IMR-90 (cell line): ENCODE data around the gene RPS2. TPM values are rescaled to one million over a fixed set of nuclear protein-coding genes. Genes with fewer than 3 reads are reported as not detected.

Experiments
- ATAC-seq: fragments of 200-7000 bp; cut with Tn5 transposase; 2 replicates; pipeline ENCODE4 v1.9.1; 2020; ENCODE audit warnings: low read depth, mild to moderate bottlenecking, moderate library complexity
- BruUV-seq: library from RNA; stranded (reverse); fragments of 400-500 nt; replicated peaks from 2 replicates; lab custom pipeline; 2021; lab: Mats Ljungman, UMichigan
- CTCF ChIA-PET: fragments of 300-600 bp; formaldehyde crosslinking; extraction: SDS; loops from one replicate; lab custom pipeline; 2021; ENCODE audit warnings: antibody characterized with exemption; lab: Yijun Ruan, JAX
- POLR2A ChIA-PET: fragments of 300-600 bp; sonication (Branson Sonifier 250); formaldehyde crosslinking; loops from one replicate; lab custom pipeline; 2022; ENCODE audit warnings: antibody characterized with exemption; ENCODE audit not compliant: unreplicated experiment; lab: Charles Lee
- DNase-seq: peaks from one replicate; pipeline ENCODE4 v3.0.0; 2013
- H2AFZ ChIP-seq: replicated peaks from 2 replicates; pipeline ENCODE3; 2013; ENCODE audit warnings: low read length, mild to moderate bottlenecking; ENCODE audit not compliant: poor library complexity
- H2AK5ac ChIP-seq: 2 replicates; pipeline ENCODE4 v1.6.1; 2013; ENCODE audit warnings: low read depth, low read length, inconsistent platforms
- H2AK9ac ChIP-seq: replicated peaks from 2 replicates; pipeline ENCODE3; 2013; ENCODE audit warnings: mild to moderate bottlenecking, low read depth, low read length, moderate library complexity; ENCODE audit not compliant: poor library complexity
- H2BK120ac ChIP-seq: 2 replicates; pipeline ENCODE4 v1.6.1; 2013; ENCODE audit warnings: low read depth, low read length, inconsistent platforms
- H2BK15ac ChIP-seq: 3 replicates; pipeline ENCODE4 v1.6.1; 2013; ENCODE audit warnings: low read depth, low read length, inconsistent platforms
- H2BK20ac ChIP-seq: 2 replicates; pipeline ENCODE4 v1.6.1; 2013; ENCODE audit warnings: low read depth, mild to moderate bottlenecking, inconsistent platforms, low read length, moderate library complexity
- H2BK5ac ChIP-seq: 2 replicates; pipeline ENCODE4 v1.6.1; 2013; ENCODE audit warnings: mild to moderate bottlenecking, low read depth, low read length, inconsistent platforms; ENCODE audit not compliant: poor library complexity, severe bottlenecking
- H3K14ac ChIP-seq: replicated peaks from 2 replicates; pipeline ENCODE4 v1.6.1; 2013; ENCODE audit warnings: low read depth, low read length, inconsistent platforms
- H3K18ac ChIP-seq: 2 replicates; pipeline ENCODE4 v1.6.1; 2013; ENCODE audit warnings: low read depth, low read length, control low read depth
- H3K23ac ChIP-seq: 2 replicates; pipeline ENCODE4 v1.6.1; 2013; ENCODE audit warnings: low read depth, low read length, inconsistent platforms
- H3K27ac ChIP-seq: 2 replicates; pipeline ENCODE4 v1.5.1; 2013; ENCODE audit warnings: mild to moderate bottlenecking, control low read depth, low read length; ENCODE audit not compliant: insufficient read depth
- H3K27me3 ChIP-seq: 2 replicates; pipeline ENCODE4 v1.6.1; 2013; ENCODE audit warnings: low read length; ENCODE audit not compliant: control insufficient read depth, insufficient read depth
- H3K36me3 ChIP-seq: 2 replicates; pipeline ENCODE4 v1.6.1; 2013; ENCODE audit warnings: low read length, mixed read lengths; ENCODE audit not compliant: control insufficient read depth, insufficient read depth
- H3K4ac ChIP-seq: 2 replicates; pipeline ENCODE4 v1.6.1; 2013; ENCODE audit warnings: low read depth, low read length, inconsistent platforms
- H3K4me1 ChIP-seq: 2 replicates; pipeline ENCODE4 v1.6.1; 2013; ENCODE audit warnings: low read length, mixed read lengths; ENCODE audit not compliant: control insufficient read depth, insufficient read depth
- H3K4me2 ChIP-seq: 2 replicates; pipeline ENCODE4 v1.6.1; 2013; ENCODE audit warnings: low read depth, mild to moderate bottlenecking, control low read depth, low read length, moderate library complexity
- H3K4me3 ChIP-seq: 2 replicates; pipeline ENCODE4 v1.5.1; 2013; ENCODE audit warnings: low read depth, mild to moderate bottlenecking, control low read depth, low read length, moderate library complexity; ENCODE audit not compliant: insufficient read depth
- H3K56ac ChIP-seq: 2 replicates; pipeline ENCODE4 v1.6.1; 2013; ENCODE audit warnings: low read length, inconsistent platforms; ENCODE audit not compliant: insufficient read depth; ENCODE audit errors: extremely low read depth
- H3K79me1 ChIP-seq, 2 experiments: 2 replicates each; pipeline ENCODE4 v1.6.1; 2013; ENCODE audit warnings: low read length in 2 of 2, inconsistent platforms in 1 of 2, low read depth in 1 of 2
- H3K9ac ChIP-seq: 2 replicates; pipeline ENCODE4 v1.6.1; 2013; ENCODE audit warnings: low read depth, low read length, control low read depth
- H3K9me1 ChIP-seq: 2 replicates; pipeline ENCODE4 v1.6.1; 2013; ENCODE audit warnings: low read length, inconsistent platforms; ENCODE audit not compliant: insufficient read depth
- H3K9me3 ChIP-seq: 2 replicates; pipeline ENCODE4 v1.6.1; 2013; ENCODE audit warnings: low read length; ENCODE audit not compliant: control insufficient read depth, insufficient read depth
- H4K20me1 ChIP-seq: 2 replicates; pipeline ENCODE4 v1.6.1; 2013; ENCODE audit warnings: low read length, inconsistent platforms; ENCODE audit not compliant: insufficient read depth
- H4K5ac ChIP-seq: 2 replicates; pipeline ENCODE4 v1.6.1; 2013; ENCODE audit warnings: mild to moderate bottlenecking, low read depth, low read length, control low read depth
- H4K8ac ChIP-seq, 2 experiments: 2 replicates each; pipeline ENCODE4 v1.6.1; 2013; ENCODE audit warnings: low read depth in 2 of 2, low read length in 2 of 2, control low read depth in 1 of 2, inconsistent platforms in 1 of 2
- H4K91ac ChIP-seq: 2 replicates; pipeline ENCODE4 v1.6.1; 2013; ENCODE audit warnings: low read depth, low read length, inconsistent platforms; ENCODE audit not compliant: insufficient read depth
- CHD1 ChIP-seq: IDR thresholded peaks from 2 replicates; pipeline ENCODE4 v1.6.1; 2012; ENCODE audit warnings: low read depth, low read length, improper control_type of control experiment
- MAZ ChIP-seq: IDR thresholded peaks from 2 replicates; pipeline ENCODE4 v1.6.1; 2012; ENCODE audit warnings: low read depth, mild to moderate bottlenecking, low read length, improper control_type of control experiment, moderate library complexity, borderline replicate concordance
- POLR2A ChIP-seq: IDR thresholded peaks from 2 replicates; pipeline ENCODE4 v1.6.1; 2012; ENCODE audit warnings: mild to moderate bottlenecking, low read depth, low read length
- RCOR1 ChIP-seq: IDR thresholded peaks from 2 replicates; pipeline ENCODE4 v1.6.1; 2012; ENCODE audit warnings: mild to moderate bottlenecking, low read length, improper control_type of control experiment; ENCODE audit not compliant: insufficient replicate concordance
- WGBS, 2 experiments: methylation state at CpG; one replicate each; pipeline versions ENCODE4 v1.1.5 to v1.1.7; 2013; ENCODE audit warnings: missing lambda C conversion rate in 2 of 2; ENCODE audit not compliant: insufficient read length in 1 of 2; ENCODE audit errors: extremely low coverage in 2 of 2; 5-methylcytosine and 5-hydroxymethylcytosine counted together
- dilution Hi-C: fragments of 300-500 bp; cut with HindIII; formaldehyde crosslinking; loops from one replicate; pipeline ENCODE4 v1.14.3; 2018; ENCODE audit warnings: low sequenced_read_pairs; ENCODE audit not compliant: unreplicated experiment
- in situ Hi-C: fragments of 300-500 bp; cut with MboI; formaldehyde crosslinking; loops from 3 replicates; pipeline ENCODE4 v1.14.3; 2019; ENCODE audit warnings: low sequenced_read_pairs, inconsistent platforms, mixed read lengths
- intact Hi-C: fragments of 100-400 bp; cut with micrococcal nuclease; formaldehyde crosslinking; loops from 2 replicates; pipeline ENCODE4 v1.10.0; 2022
- polyA plus RNA-seq, 3 experiments: library from polyadenylated mRNA; depleted of rRNA; stranded (reverse); fragments of >200 nt; gene quantifications; 2 replicates each; pipeline ENCODE4 v1.2.3, GENCODE V29; 2012; ENCODE audit warnings: low replicate concordance in 1 of 3
- total RNA-seq: library from RNA; depleted of rRNA; stranded (reverse); fragments of >200 nt; gene quantifications from 2 replicates; pipeline ENCODE4 v1.2.3, GENCODE V29; 2012
- TF ChIP-seq, protein P1 (sequence below): conservative IDR thresholded peaks from 2 replicates; pipeline ENCODE4 v1.5.1; 2012; ENCODE audit warnings: mild to moderate bottlenecking, low read depth, low read length, improper control_type of control experiment

Gene RPS2
- total and polyA plus RNA-seq, 2 of the 4 experiments (the other 2 are of a cell fraction) = 2,703 to 6,941 TPM

DNA sequence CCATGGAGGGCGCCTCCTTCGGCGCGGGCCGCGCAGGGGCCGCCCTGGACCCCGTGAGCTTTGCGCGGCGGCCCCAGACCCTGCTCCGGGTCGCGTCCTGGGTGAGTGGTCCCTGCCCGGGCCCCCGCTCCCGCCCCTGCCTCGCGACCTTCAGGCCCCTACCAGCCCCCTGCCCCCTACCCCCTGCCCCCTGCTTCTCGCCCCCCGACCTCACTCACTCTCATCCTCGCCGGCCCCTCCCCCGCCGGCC is 25.4 kb upstream of the RPS2 start:
- no peak overlapping the region for H3K9ac ChIP-seq
- H3K9me3 ChIP-seq = peaks cover 2% of the 10 kb centered on the region; the same call in 1 of the 2 replicates
- intact Hi-C loops = no loop called here
- no peak overlapping the region for H4K8ac ChIP-seq
- H3K36me3 ChIP-seq = peaks cover 13% of the 10 kb centered on the region
- no peak overlapping the region for H2BK15ac ChIP-seq
- BruUV-seq = no TSS peak
- ATAC-seq = no peak
- H3K23ac ChIP-seq = no peak overlapping the region
- no peak overlapping the region for H3K4ac ChIP-seq
- no peak for DNase-seq
- POLR2A ChIA-PET = no interaction called here
- CTCF ChIA-PET = no interaction called here
- dilution Hi-C loops = no loop called here
- TF ChIP-seq, protein P1, sequence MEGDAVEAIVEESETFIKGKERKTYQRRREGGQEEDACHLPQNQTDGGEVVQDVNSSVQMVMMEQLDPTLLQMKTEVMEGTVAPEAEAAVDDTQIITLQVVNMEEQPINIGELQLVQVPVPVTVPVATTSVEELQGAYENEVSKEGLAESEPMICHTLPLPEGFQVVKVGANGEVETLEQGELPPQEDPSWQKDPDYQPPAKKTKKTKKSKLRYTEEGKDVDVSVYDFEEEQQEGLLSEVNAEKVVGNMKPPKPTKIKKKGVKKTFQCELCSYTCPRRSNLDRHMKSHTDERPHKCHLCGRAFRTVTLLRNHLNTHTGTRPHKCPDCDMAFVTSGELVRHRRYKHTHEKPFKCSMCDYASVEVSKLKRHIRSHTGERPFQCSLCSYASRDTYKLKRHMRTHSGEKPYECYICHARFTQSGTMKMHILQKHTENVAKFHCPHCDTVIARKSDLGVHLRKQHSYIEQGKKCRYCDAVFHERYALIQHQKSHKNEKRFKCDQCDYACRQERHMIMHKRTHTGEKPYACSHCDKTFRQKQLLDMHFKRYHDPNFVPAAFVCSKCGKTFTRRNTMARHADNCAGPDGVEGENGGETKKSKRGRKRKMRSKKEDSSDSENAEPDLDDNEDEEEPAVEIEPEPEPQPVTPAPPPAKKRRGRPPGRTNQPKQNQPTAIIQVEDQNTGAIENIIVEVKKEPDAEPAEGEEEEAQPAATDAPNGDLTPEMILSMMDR = no peak
- TF ChIP-seq POLR2A (no peak), RCOR1 (no peak), MAZ (no peak), CHD1 (no peak)
- H3K9me1 ChIP-seq = peaks cover 19% of the 10 kb centered on the region
- no peak overlapping the region for H2BK120ac ChIP-seq
- no peak overlapping the region for H4K5ac ChIP-seq
- H3K27ac ChIP-seq = no peak overlapping the region
- H3K79me1 ChIP-seq = peaks cover 16 to 24% of the 10 kb centered on the region in 2 experiments
- H3K4me1 ChIP-seq = peaks cover 18% of the 10 kb centered on the region
- peak overlapping the region; percentile 32 for H3K4me2 ChIP-seq
- no peak overlapping the region for H2BK5ac ChIP-seq
- H3K27me3 ChIP-seq = peaks cover 17% of the 10 kb centered on the region
- 0% methylated on average over 7 of the region's 25 CpGs; no CpG with 5 or more reads in 1 of the 2 experiments for WGBS, 2 experiments
- H2BK20ac ChIP-seq = no peak overlapping the region
- no peaks in the 10 kb centered on the region for H4K20me1 ChIP-seq
- peak overlapping the region; percentile 52 for H3K4me3 ChIP-seq
- in situ Hi-C loops = no loop called here
- no peak overlapping the region for H2AK9ac ChIP-seq
- no peak overlapping the region for H4K91ac ChIP-seq
- no peak overlapping the region for H3K14ac ChIP-seq
- no peak overlapping the region for H3K18ac ChIP-seq
- H3K56ac ChIP-seq = no peak overlapping the region
- H2AFZ ChIP-seq = peak overlapping the region; percentile 75
- no peak overlapping the region for H2AK5ac ChIP-seq
